GM12891 (cell line): ENCODE measurements around the gene ABCC1.
A peak's percentile ranks its signal among the peaks of the same experiment; 100 is the strongest.

Experiments used
- DNase-seq: peaks from one replicate; pipeline ENCODE4 v3.0.0; 2011; ENCODE audit warnings: low spot score; ENCODE audit not compliant: insufficient read length
- FAIRE-seq: peaks from 2 replicates; lab custom pipeline; 2011; peaks lifted over from hg19 to GRCh38; lab: Jason Lieb, UNC
- PAX5 ChIP-seq: IDR thresholded peaks from 2 replicates; pipeline ENCODE4 v1.6.1; 2011; ENCODE audit warnings: low read length, moderate library complexity, mild to moderate bottlenecking; ENCODE audit not compliant: insufficient read depth, severe bottlenecking
- POLR2A ChIP-seq: IDR thresholded peaks from 2 replicates; pipeline ENCODE4 v1.6.1; 2011; ENCODE audit warnings: low read depth, low read length, control low read depth
- POLR2AphosphoS5 ChIP-seq: IDR thresholded peaks from 2 replicates; pipeline ENCODE4 v1.6.1; 2011; ENCODE audit warnings: low read depth, low read length, control low read depth
- POU2F2 ChIP-seq: IDR thresholded peaks from 2 replicates; pipeline ENCODE4 v1.6.1; 2011; ENCODE audit warnings: low read depth, mild to moderate bottlenecking, control low read depth, low read length, moderate library complexity
- SPI1 ChIP-seq: IDR thresholded peaks from 2 replicates; pipeline ENCODE4 v1.6.1; 2011; ENCODE audit warnings: low read depth, low read length, control low read depth
- TAF1 ChIP-seq: IDR thresholded peaks from 2 replicates; pipeline ENCODE4 v1.6.1; 2011; ENCODE audit warnings: low read depth, low read length, control low read depth

The ABCC1 gene

DNA sequence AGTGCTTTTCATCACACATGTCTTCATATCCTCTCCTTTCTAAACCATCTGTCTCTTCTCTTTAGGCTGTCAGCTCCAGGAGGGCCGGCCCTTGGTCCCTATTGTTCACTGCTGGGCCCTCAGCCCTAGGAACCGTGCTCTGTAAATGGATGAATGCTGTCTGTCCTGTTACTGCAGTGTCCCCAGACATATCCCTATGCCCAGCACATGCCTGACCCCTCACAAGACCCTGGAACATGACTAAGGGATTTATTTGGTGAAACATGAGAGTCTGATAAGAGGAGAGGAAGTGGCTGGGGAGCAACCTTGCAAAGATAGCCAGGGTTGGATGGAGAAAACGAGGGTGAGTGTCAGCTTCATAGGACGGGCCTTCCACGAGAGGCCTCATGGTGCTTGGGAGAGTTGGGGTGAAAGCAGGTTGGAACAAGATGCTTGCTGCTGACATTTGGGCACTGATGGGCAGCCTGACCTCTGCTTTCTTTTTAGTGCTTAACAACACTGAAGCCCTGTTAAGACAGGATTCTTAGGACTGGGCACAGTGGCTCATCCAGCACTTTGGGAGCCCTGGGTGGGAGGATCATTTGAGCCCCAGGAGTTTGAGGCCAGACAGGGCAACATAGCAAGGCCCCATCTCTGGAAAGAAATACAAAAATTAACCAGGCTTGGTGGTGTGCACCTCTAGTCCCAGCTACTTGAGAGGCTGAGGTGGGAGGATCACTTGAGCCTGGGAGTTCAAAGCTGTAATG, 39.0 kb downstream of the ABCC1 start:
- FAIRE-seq (no peak), DNase-seq (no peak)
- peak; percentile 53 for TF ChIP-seq SPI1
- no peak for TF ChIP-seq PAX5

GRCh38 chr16:15990902-15991301, 41.5 kb downstream of the ABCC1 start:
- TF ChIP-seq PAX5 (peak; percentile 14), TAF1 (no peak)
- peak; percentile 41 for FAIRE-seq
- peak; percentile 39 for DNase-seq

- TF ChIP-seq PAX5: no peak
- TF ChIP-seq SPI1: no peak
- no peak for TF ChIP-seq POLR2A
- no peak for TF ChIP-seq TAF1
- TF ChIP-seq POLR2AphosphoS5: no peak
- no peak for TF ChIP-seq POU2F2
- DNase-seq (no peak), FAIRE-seq (no peak)
Measured at GRCh38 chr16:15993128-15993527, 43.7 kb downstream of the ABCC1 start.

DNA sequence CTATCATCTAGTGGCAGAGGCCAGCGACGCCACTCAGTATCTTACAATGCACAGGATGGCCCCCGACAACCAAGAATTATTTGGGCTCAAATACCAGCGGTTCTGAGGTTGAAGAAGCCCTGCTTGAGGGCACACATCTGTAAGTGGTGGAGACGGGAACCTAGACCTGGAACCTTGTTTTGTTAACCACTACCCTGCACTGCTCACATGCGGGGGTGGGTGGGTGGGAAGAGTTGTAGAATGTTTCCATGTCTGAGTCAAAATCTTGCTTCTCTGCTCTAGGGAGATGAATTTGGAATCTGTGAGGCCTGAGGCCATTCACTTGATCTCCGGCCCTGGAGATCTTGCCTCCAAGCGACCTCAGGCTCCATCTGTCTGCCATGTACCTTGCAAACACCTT, 44.1 kb downstream of the ABCC1 start:
- TF ChIP-seq POU2F2: no peak
- no peak for TF ChIP-seq POLR2AphosphoS5
- TF ChIP-seq POLR2A: no peak
- TF ChIP-seq PAX5: no peak
- TF ChIP-seq TAF1: no peak
- DNase-seq (no peak), FAIRE-seq (no peak)

DNA sequence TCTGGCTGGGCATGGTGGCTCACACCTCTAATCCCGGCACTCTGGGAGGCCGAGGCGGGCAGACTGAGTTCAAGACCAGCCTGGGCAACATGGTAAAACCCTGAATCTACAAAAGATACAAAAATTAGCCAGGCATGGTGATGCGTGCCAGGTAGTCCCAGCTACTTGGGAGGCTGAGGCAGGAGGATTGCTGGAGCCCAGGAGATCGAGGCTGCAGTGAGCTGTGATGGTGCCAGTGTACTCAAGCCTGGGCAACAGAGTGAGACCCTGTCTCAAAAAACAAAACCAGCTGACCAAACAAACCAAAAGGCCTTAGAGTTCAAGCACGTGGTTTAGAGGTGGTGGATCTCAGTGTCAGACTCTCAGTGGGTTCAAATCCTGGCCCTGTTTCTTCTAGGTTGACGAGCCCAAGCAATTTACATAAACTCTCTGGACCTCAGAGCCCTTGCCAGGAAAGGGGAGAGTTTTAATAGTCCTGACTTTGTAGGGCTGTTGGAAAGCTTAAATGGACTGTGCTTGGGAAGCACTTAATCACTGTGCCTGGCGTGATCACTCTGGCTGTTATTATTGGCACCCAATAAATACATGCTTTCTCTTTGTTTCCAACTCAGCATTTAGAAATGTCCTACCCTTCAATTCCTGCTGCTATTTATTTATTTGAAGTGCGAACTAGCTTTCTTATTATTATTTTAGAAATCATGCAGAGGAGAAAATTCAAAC, 44.7 kb downstream of the ABCC1 start:
- no peak for FAIRE-seq
- no peak for DNase-seq

GRCh38 chr16:15996432-15997109, 47.2 kb downstream of the ABCC1 start:
- TF ChIP-seq POU2F2: no peak
- no peak for TF ChIP-seq POLR2A
- TF ChIP-seq PAX5: no peak
- TF ChIP-seq TAF1: no peak
- TF ChIP-seq POLR2AphosphoS5: no peak
- no peak for TF ChIP-seq SPI1
- DNase-seq (no peak), FAIRE-seq (no peak)

More for the DNA sequence above, 44.7 kb downstream of the ABCC1 start:
- TF ChIP-seq PAX5: no peak
- TF ChIP-seq TAF1: no peak
- TF ChIP-seq POLR2A: no peak

GRCh38 chr16:16000685-16001084, 51.3 kb downstream of the ABCC1 start:
- no peak for FAIRE-seq

DNA sequence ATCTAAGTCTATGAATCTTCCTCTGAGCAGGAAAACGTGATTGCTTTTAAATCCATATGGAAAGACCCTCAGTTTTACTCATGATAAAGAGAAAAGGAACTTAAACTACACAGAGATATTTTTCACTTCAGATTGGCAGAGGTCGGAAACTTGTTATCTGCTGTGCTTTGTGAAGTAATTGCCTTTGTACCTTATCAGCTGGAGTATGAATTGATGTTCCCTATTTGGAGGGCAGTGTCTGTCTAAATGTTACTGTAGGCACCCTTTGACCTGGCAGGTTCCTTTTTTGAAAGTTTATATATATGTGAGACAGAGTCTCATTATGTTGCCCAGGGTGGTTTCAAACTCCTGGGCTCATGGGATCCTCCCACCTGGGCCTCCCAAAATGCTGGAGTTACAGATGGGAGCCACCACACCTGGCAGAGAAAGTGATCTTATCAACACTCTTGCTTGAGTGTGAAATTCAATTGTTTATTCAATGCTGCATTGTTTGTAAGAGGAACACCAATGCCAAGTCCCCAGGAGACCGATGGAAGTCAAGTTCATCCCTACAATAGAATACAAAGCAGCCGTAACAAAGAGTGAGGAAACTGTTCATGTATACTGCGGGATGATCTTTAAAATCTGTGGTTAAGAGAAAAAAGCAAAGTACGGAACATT, 52.3 kb downstream of the ABCC1 start:
- no peak for TF ChIP-seq POLR2AphosphoS5
- TF ChIP-seq TAF1: no peak
- no peak for TF ChIP-seq POU2F2
- TF ChIP-seq SPI1: no peak
- no peak for TF ChIP-seq POLR2A
- TF ChIP-seq PAX5: no peak
- no peak for FAIRE-seq
- no peak for DNase-seq

More at GRCh38 chr16:16000685-16001084, 51.3 kb downstream of the ABCC1 start:
- DNase-seq: no peak
- TF ChIP-seq SPI1: no peak
- no peak for TF ChIP-seq POU2F2
- TF ChIP-seq POLR2AphosphoS5: no peak
- TF ChIP-seq PAX5: no peak
- TF ChIP-seq TAF1: no peak
- TF ChIP-seq POLR2A: no peak

- TF ChIP-seq POLR2AphosphoS5 (no peak), POU2F2 (no peak), TAF1 (no peak), SPI1 (no peak), POLR2A (no peak), PAX5 (no peak)
- DNase-seq: no peak
- no peak for FAIRE-seq
Measured at GRCh38 chr16:16003719-16004313, 54.4 kb downstream of the ABCC1 start.
